HEK293 (cell line): ENCODE data around the gene COPZ1.

Experiments
- BCL11A ChIP-seq: fragments of 450-650 bp; formaldehyde crosslinking; IDR thresholded peaks from 2 replicates; pipeline ENCODE4 v1.5.1; 2016; ENCODE audit warnings: low read depth, missing biosample characterization, missing genetic modification characterization
- FEZF1 ChIP-seq: fragments of 450-650 bp; formaldehyde crosslinking; IDR thresholded peaks from 2 replicates; pipeline ENCODE4 v1.5.1; 2016; ENCODE audit warnings: missing biosample characterization, missing genetic modification characterization
- HOXC10 ChIP-seq: sonication (generic); formaldehyde crosslinking; IDR thresholded peaks from 2 replicates; pipeline ENCODE4 v1.8.1; 2023; ENCODE audit warnings: mild to moderate bottlenecking, missing genetic modification reagents
- HOXD13 ChIP-seq: sonication (generic); formaldehyde crosslinking; IDR thresholded peaks from 2 replicates; pipeline ENCODE4 v1.8.0; 2022; ENCODE audit warnings: missing genetic modification reagents, borderline replicate concordance
- OSR2 ChIP-seq: fragments of 450-650 bp; formaldehyde crosslinking; IDR thresholded peaks from 2 replicates; pipeline ENCODE4 v1.5.1; 2016; ENCODE audit warnings: missing biosample characterization, missing genetic modification characterization
- SETDB1 ChIP-seq: IDR thresholded peaks from one replicate; pipeline ENCODE4 v1.6.1; 2017; ENCODE audit warnings: mild to moderate bottlenecking, low read length, moderate library complexity, mixed read lengths; ENCODE audit not compliant: insufficient read length
- ZBTB26 ChIP-seq: fragments of 450-650 bp; formaldehyde crosslinking; optimal IDR thresholded peaks from 2 replicates; pipeline ENCODE3; 2016; ENCODE audit warnings: missing biosample characterization, mild to moderate bottlenecking, missing genetic modification characterization
- ZBTB49 ChIP-seq: fragments of 450-650 bp; formaldehyde crosslinking; IDR thresholded peaks from 2 replicates; pipeline ENCODE4 v1.5.1; 2016; ENCODE audit warnings: missing biosample characterization, missing genetic modification characterization, low read depth
- ZIC2 ChIP-seq: fragments of 450-650 bp; formaldehyde crosslinking; IDR thresholded peaks from 2 replicates; pipeline ENCODE4 v1.5.1; 2016; ENCODE audit warnings: missing biosample characterization, missing genetic modification characterization
- ZNF121 ChIP-seq: fragments of 450-650 bp; formaldehyde crosslinking; IDR thresholded peaks from 2 replicates; pipeline ENCODE4 v1.5.1; 2016; ENCODE audit warnings: missing biosample characterization, missing genetic modification characterization
- ZNF184 ChIP-seq: fragments of 450-650 bp; IDR thresholded peaks from 2 replicates; pipeline ENCODE4 v1.5.1; 2018; ENCODE audit warnings: missing biosample characterization, mild to moderate bottlenecking, missing genetic modification characterization
- ZNF211 ChIP-seq: fragments of 450-650 bp; formaldehyde crosslinking; IDR thresholded peaks from 2 replicates; pipeline ENCODE4 v1.5.1; 2016; ENCODE audit warnings: low read depth, missing biosample characterization, missing genetic modification characterization
- ZNF221 ChIP-seq: fragments of 450-650 bp; formaldehyde crosslinking; IDR thresholded peaks from 2 replicates; pipeline ENCODE4 v1.5.1; 2017; ENCODE audit warnings: missing biosample characterization, missing genetic modification characterization, borderline replicate concordance
- ZNF223 ChIP-seq: fragments of 450-650 bp; formaldehyde crosslinking; IDR thresholded peaks from 2 replicates; pipeline ENCODE4 v1.5.1; 2016; ENCODE audit warnings: missing biosample characterization, missing genetic modification characterization
- ZNF335 ChIP-seq: fragments of 450-650 bp; formaldehyde crosslinking; conservative IDR thresholded peaks from 2 replicates; pipeline ENCODE4 v1.5.1; 2016; ENCODE audit warnings: missing biosample characterization, missing genetic modification characterization
- ZNF354C ChIP-seq: fragments of 450-650 bp; formaldehyde crosslinking; IDR thresholded peaks from 2 replicates; pipeline ENCODE4 v1.5.1; 2016; ENCODE audit warnings: missing biosample characterization, missing genetic modification characterization, low read depth, borderline replicate concordance
- ZNF394 ChIP-seq: fragments of 450-650 bp; formaldehyde crosslinking; IDR thresholded peaks from 2 replicates; pipeline ENCODE4 v1.5.1; 2016; ENCODE audit warnings: missing biosample characterization, missing genetic modification characterization, mild to moderate bottlenecking, moderate library complexity, borderline replicate concordance
- ZNF416 ChIP-seq: fragments of 450-650 bp; formaldehyde crosslinking; IDR thresholded peaks from 2 replicates; pipeline ENCODE4 v1.5.1; 2016; ENCODE audit warnings: missing biosample characterization, missing genetic modification characterization
- ZNF544 ChIP-seq: fragments of 450-650 bp; formaldehyde crosslinking; IDR thresholded peaks from 2 replicates; pipeline ENCODE4 v1.5.0; 2017; ENCODE audit warnings: missing biosample characterization, missing genetic modification characterization
- ZNF548 ChIP-seq: fragments of 450-650 bp; formaldehyde crosslinking; IDR thresholded peaks from 2 replicates; pipeline ENCODE4 v1.5.1; 2016; ENCODE audit warnings: missing biosample characterization, missing genetic modification characterization
- ZNF549 ChIP-seq: fragments of 450-650 bp; IDR thresholded peaks from 2 replicates; pipeline ENCODE4 v1.5.1; 2018; ENCODE audit warnings: missing biosample characterization, missing genetic modification characterization, mild to moderate bottlenecking, inconsistent platforms, moderate library complexity
- ZNF558 ChIP-seq: fragments of 450-650 bp; formaldehyde crosslinking; IDR thresholded peaks from 2 replicates; pipeline ENCODE4 v1.5.1; 2016; ENCODE audit warnings: missing biosample characterization, missing genetic modification characterization
- ZNF585B ChIP-seq: fragments of 450-650 bp; formaldehyde crosslinking; IDR thresholded peaks from 2 replicates; pipeline ENCODE4 v1.5.1; 2016; ENCODE audit warnings: missing biosample characterization, missing genetic modification characterization
- ZNF626 ChIP-seq: fragments of 450-650 bp; sonication (Bioruptor Pico); formaldehyde crosslinking; IDR thresholded peaks from 2 replicates; pipeline ENCODE4 v1.5.1; 2018; ENCODE audit warnings: missing biosample characterization, missing genetic modification characterization, inconsistent platforms
- ZNF629 ChIP-seq: fragments of 450-650 bp; formaldehyde crosslinking; IDR thresholded peaks from 2 replicates; pipeline ENCODE4 v1.5.1; 2017; ENCODE audit warnings: missing biosample characterization, missing genetic modification characterization
- ZNF639 ChIP-seq: fragments of 450-650 bp; formaldehyde crosslinking; IDR thresholded peaks from 2 replicates; pipeline ENCODE4 v1.5.1; 2016; ENCODE audit warnings: missing biosample characterization, missing genetic modification characterization
- ZNF654 ChIP-seq: fragments of 450-650 bp; formaldehyde crosslinking; IDR thresholded peaks from 2 replicates; pipeline ENCODE4 v1.5.1; 2016; ENCODE audit warnings: low read depth, missing biosample characterization, missing genetic modification characterization
- ZNF785 ChIP-seq: fragments of 450-650 bp; formaldehyde crosslinking; IDR thresholded peaks from 2 replicates; pipeline ENCODE4 v1.5.1; 2016; ENCODE audit warnings: missing biosample characterization, missing genetic modification characterization
- ZNF791 ChIP-seq: fragments of 450-650 bp; formaldehyde crosslinking; IDR thresholded peaks from 2 replicates; pipeline ENCODE4 v1.5.1; 2016; ENCODE audit warnings: missing biosample characterization, missing genetic modification characterization
- ZNF792 ChIP-seq: fragments of 450-650 bp; formaldehyde crosslinking; IDR thresholded peaks from 2 replicates; pipeline ENCODE4 v1.5.1; 2016; ENCODE audit warnings: missing biosample characterization, missing genetic modification characterization
- ZNF843 ChIP-seq: fragments of 450-650 bp; formaldehyde crosslinking; IDR thresholded peaks from 2 replicates; pipeline ENCODE4 v1.5.1; 2016; ENCODE audit warnings: missing biosample characterization, missing genetic modification characterization
- TF ChIP-seq, protein P1 (sequence below): fragments of 450-650 bp; formaldehyde crosslinking; IDR thresholded peaks from 2 replicates; pipeline ENCODE4 v1.5.1; 2016; ENCODE audit warnings: missing biosample characterization, missing genetic modification characterization
- TF ChIP-seq, protein P2 (sequence below): fragments of 450-650 bp; formaldehyde crosslinking; IDR thresholded peaks from 2 replicates; pipeline ENCODE4 v1.5.1; 2016; ENCODE audit warnings: missing biosample characterization, missing genetic modification characterization

Gene COPZ1

GRCh38 chr12:54379398-54380201, 54.7 kb downstream of the COPZ1 start (continued):
- TF ChIP-seq ZNF184 (tag by site-specific recombination) (0 out of 2 replicates have a peak, but pooled peaks have one; percentile 22), ZNF211 (tag by site-specific recombination) (no peak), ZNF354C (tag by site-specific recombination) (no peak), ZBTB49 (tag by site-specific recombination) (no peak), ZNF223 (tag by site-specific recombination) (peak; percentile 63; the same call in 1 of the 2 replicates), HOXD13 (CRISPR knock-in tag) (no peak), ZNF394 (no peak; the same call in 1 of the 2 replicates), ZNF548 (no peak), ZNF221 (tag by site-specific recombination) (no peak), ZNF558 (tag by site-specific recombination) (0 out of 2 replicates have a peak, but pooled peaks have one; percentile 17), ZIC2 (tag by site-specific recombination) (no peak), ZNF416 (tag by site-specific recombination) (no peak), ZNF792 (tag by site-specific recombination) (no peak), HOXC10 (CRISPR knock-in tag) (no peak), ZNF639 (tag by site-specific recombination) (0 out of 2 replicates have a peak, but pooled peaks have one; percentile 57), FEZF1 (no peak), ZNF549 (tag by site-specific recombination) (no peak), OSR2 (no peak), SETDB1 (no peak), ZNF785 (tag by site-specific recombination) (no peak), ZNF791 (tag by site-specific recombination) (no peak), ZNF544 (no peak), ZNF626 (tag by site-specific recombination) (no peak), ZNF585B (tag by site-specific recombination) (no peak), ZNF654 (tag by site-specific recombination) (peak; percentile 95), ZNF335 (peak; percentile 31), ZNF843 (tag by site-specific recombination) (no peak), ZNF629 (tag by site-specific recombination) (peak; percentile 52; the same call in 1 of the 2 replicates), BCL11A (tag by site-specific recombination) (no peak), ZNF121 (no peak), ZBTB26 (peak; percentile 25)
- TF ChIP-seq, protein P1, sequence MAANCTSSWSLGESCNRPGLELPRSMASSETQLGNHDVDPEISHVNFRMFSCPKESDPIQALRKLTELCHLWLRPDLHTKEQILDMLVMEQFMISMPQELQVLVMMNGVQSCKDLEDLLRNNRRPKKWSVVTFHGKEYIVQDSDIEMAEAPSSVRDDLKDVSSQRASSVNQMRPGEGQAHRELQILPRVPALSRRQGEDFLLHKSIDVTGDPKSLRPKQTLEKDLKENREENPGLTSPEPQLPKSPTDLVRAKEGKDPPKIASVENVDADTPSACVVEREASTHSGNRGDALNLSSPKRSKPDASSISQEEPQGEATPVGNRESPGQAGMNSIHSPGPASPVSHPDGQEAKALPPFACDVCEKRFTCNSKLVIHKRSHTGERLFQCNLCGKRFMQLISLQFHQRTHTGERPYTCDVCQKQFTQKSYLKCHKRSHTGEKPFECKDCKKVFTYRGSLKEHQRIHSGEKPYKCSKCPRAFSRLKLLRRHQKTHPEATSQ = no peak
- TF ChIP-seq, protein P2, sequence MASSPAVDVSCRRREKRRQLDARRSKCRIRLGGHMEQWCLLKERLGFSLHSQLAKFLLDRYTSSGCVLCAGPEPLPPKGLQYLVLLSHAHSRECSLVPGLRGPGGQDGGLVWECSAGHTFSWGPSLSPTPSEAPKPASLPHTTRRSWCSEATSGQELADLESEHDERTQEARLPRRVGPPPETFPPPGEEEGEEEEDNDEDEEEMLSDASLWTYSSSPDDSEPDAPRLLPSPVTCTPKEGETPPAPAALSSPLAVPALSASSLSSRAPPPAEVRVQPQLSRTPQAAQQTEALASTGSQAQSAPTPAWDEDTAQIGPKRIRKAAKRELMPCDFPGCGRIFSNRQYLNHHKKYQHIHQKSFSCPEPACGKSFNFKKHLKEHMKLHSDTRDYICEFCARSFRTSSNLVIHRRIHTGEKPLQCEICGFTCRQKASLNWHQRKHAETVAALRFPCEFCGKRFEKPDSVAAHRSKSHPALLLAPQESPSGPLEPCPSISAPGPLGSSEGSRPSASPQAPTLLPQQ (tag by site-specific recombination) = peak; percentile 62
